T-helper 9 cell (primary cell): Measurements from ENCODE around the gene ZNF514.
A peak's percentile ranks its signal among the peaks of the same experiment; 100 is the strongest.

ENCODE experiments used
- DNase-seq: peaks from one replicate; pipeline ENCODE4 v3.0.0-alpha.2; 2020
- total RNA-seq, 2 donors: gene quantifications; one replicate each; lab custom pipeline; 2026; lab: John Stamatoyannopoulos, UW

ZNF514 gene
- 8.0 to 19.8 reads per million in 2 donors for total RNA-seq

- DNase-seq, result peak; percentile 72
These were observed at the start of gene ZNF514 for GRCh38 chr2:95159690-95160449. Gene ZNF514, minus strand, starts transcription at chr2:95159848. Its CDS starts 6,595 bp downstream, at chr2:95153253.

GRCh38 chr2:95208106-95208505, 48.5 kb upstream of the ZNF514 start:
- no peak for DNase-seq

GRCh38 chr2:95207111-95207961, 47.7 kb upstream of the ZNF514 start, which contains the start of gene ZNF892:
Gene ZNF892, plus strand, starts transcription at chr2:95207521. Its CDS starts 295 bp downstream, at chr2:95207816.
- DNase-seq, result peak; percentile 63

- no peak for DNase-seq
These were observed 46.4 kb upstream of the ZNF514 start for GRCh38 chr2:95206096-95206495.

GRCh38 chr2:95204396-95204795, 44.7 kb upstream of the ZNF514 start:
- DNase-seq, result no peak

GRCh38 chr2:95203911-95204310, 44.3 kb upstream of the ZNF514 start:
- DNase-seq, result no peak

- DNase-seq, result peak; percentile 31
These were observed 33.3 kb upstream of the ZNF514 start for GRCh38 chr2:95192956-95193355.

GRCh38 chr2:95185973-95186372, 26.3 kb upstream of the ZNF514 start:
- DNase-seq, result no peak

- DNase-seq, result no peak
These were observed 25.5 kb upstream of the ZNF514 start for GRCh38 chr2:95185197-95185596.

GRCh38 chr2:95181774-95182173, 22.1 kb upstream of the ZNF514 start:
- no peak for DNase-seq

- no peak for DNase-seq
These were observed 19.8 kb upstream of the ZNF514 start for GRCh38 chr2:95179451-95179850.

- no peak for DNase-seq
These were observed 14.4 kb upstream of the ZNF514 start for GRCh38 chr2:95174031-95174542.

- no peak for DNase-seq
These were observed 12.3 kb upstream of the ZNF514 start for GRCh38 chr2:95171902-95172301.

- no peak for DNase-seq
These were observed 6.6 kb upstream of the ZNF514 start for GRCh38 chr2:95166065-95166763.

GRCh38 chr2:95165371-95166064, 5.9 kb upstream of the ZNF514 start, which contains the start of gene ZNF2:
Gene ZNF2, plus strand, starts transcription at chr2:95165809. Its CDS starts 10,418 bp downstream, at chr2:95176227.
- DNase-seq, result peak; percentile 96

- DNase-seq, result no peak
These were observed 5.4 kb upstream of the ZNF514 start for GRCh38 chr2:95165030-95165370.

- DNase-seq, result no peak
These were observed 593 bp downstream of the ZNF514 start for GRCh38 chr2:95158891-95159619.

- DNase-seq, result no peak
These were observed 1.2 kb downstream of the ZNF514 start for GRCh38 chr2:95158441-95158840.

GRCh38 chr2:95149397-95149984, 10.2 kb downstream of the ZNF514 start:
- no peak for DNase-seq

GRCh38 chr2:95143838-95144237, 15.8 kb downstream of the ZNF514 start:
- DNase-seq, result no peak

- DNase-seq, result no peak
These were observed 20.9 kb downstream of the ZNF514 start for GRCh38 chr2:95138702-95139101.
